SK-N-SH treated with all-trans-retinoic acid at 6 μM for 48 hours (cell line): ENCODE data around the gene FBXL13.
"Not testable (repeated sequence)": the region's sequence is repeated elsewhere in the genome, so short reads cannot be mapped to it uniquely, and the experiment has no call there.

Source experiments
- ESRRG ChIP-seq: fragments of 250-450 bp; sonication (Bioruptor Pico); IDR thresholded peaks from 2 replicates; pipeline ENCODE4 v1.6.1; 2021; ENCODE audit warnings: mild to moderate bottlenecking
- OSR1 ChIP-seq: fragments of 250-450 bp; sonication (Bioruptor Pico); IDR thresholded peaks from 2 replicates; pipeline ENCODE4 v1.8.0; 2022; ENCODE audit warnings: moderate library complexity, mild to moderate bottlenecking, inconsistent platforms
- PPARA ChIP-seq: fragments of 250-450 bp; sonication (Bioruptor Pico); IDR thresholded peaks from 2 replicates; pipeline ENCODE4 v1.5.0; 2020; ENCODE audit warnings: mild to moderate bottlenecking, borderline replicate concordance
- RARB ChIP-seq: fragments of 250-450 bp; sonication (Bioruptor Pico); IDR thresholded peaks from 2 replicates; pipeline ENCODE4 v1.8.0; 2021; ENCODE audit warnings: mild to moderate bottlenecking, moderate library complexity
- SNAI2 ChIP-seq: fragments of 250-450 bp; sonication (Bioruptor Pico); IDR thresholded peaks from 2 replicates; pipeline ENCODE4 v1.5.0; 2020; ENCODE audit warnings: mild to moderate bottlenecking, moderate library complexity
- TCF4 ChIP-seq: fragments of 250-450 bp; sonication (Bioruptor Pico); IDR thresholded peaks from 2 replicates; pipeline ENCODE4 v1.8.0; 2021; ENCODE audit warnings: mild to moderate bottlenecking, moderate library complexity, borderline replicate concordance
- ZC3H10 ChIP-seq: fragments of 250-450 bp; sonication (Bioruptor Pico); IDR thresholded peaks from 2 replicates; pipeline ENCODE4 v1.5.1; 2021; ENCODE audit warnings: mild to moderate bottlenecking, moderate library complexity
- ZFP3 ChIP-seq: fragments of 250-450 bp; sonication (Bioruptor Pico); IDR thresholded peaks from 2 replicates; pipeline ENCODE4 v1.5.0; 2020; ENCODE audit warnings: mild to moderate bottlenecking, moderate library complexity
- ZFP30 ChIP-seq: fragments of 450-650 bp; formaldehyde crosslinking; IDR thresholded peaks from 2 replicates; pipeline ENCODE4 v1.5.0; 2022; ENCODE audit warnings: mild to moderate bottlenecking, moderate library complexity
- ZNF70 ChIP-seq: fragments of 450-650 bp; formaldehyde crosslinking; IDR thresholded peaks from 2 replicates; pipeline ENCODE4 v1.5.0; 2020; ENCODE audit warnings: mild to moderate bottlenecking, moderate library complexity
- TF ChIP-seq, protein P1 (sequence below): fragments of 250-450 bp; sonication (Bioruptor Pico); IDR thresholded peaks from 2 replicates; pipeline ENCODE4 v1.8.0; 2020; ENCODE audit warnings: mild to moderate bottlenecking, moderate library complexity, borderline replicate concordance

DNA sequence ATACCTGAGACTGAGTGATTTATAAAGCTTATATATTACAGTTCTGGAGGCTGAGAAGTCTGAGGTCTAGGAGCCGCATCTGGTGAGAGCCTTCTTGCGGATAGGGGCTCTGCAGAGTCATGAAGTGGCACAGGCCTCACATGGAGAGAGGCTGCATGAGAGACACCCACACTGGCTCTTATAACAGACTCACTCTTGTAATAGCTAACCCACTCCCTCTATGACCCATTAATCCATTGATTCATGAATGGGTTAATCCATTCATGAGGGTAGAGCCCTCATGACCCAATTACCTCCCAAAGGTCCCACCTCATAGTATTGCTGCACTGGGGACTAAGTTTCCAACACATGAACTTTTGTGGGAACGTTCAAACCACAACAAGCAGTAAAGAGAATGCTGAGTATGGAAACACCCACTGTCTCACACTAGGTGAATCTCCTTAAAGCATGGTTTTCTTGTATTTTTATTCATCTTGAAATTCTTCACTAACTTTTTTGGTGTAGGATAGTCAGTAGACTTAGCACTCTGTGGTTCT is 304.9 kb downstream of the FBXL13 start:
- TF ChIP-seq SNAI2 (CRISPR knock-in tag); PPARA (CRISPR knock-in tag); OSR1 (CRISPR knock-in tag); ZFP30 (CRISPR knock-in tag); RARB (CRISPR knock-in tag); ZFP3 (CRISPR knock-in tag); TCF4 (CRISPR knock-in tag); ZNF70 (CRISPR knock-in tag); ZC3H10 (CRISPR knock-in tag); ESRRG: not testable (repeated sequence)
- TF ChIP-seq, protein P1, sequence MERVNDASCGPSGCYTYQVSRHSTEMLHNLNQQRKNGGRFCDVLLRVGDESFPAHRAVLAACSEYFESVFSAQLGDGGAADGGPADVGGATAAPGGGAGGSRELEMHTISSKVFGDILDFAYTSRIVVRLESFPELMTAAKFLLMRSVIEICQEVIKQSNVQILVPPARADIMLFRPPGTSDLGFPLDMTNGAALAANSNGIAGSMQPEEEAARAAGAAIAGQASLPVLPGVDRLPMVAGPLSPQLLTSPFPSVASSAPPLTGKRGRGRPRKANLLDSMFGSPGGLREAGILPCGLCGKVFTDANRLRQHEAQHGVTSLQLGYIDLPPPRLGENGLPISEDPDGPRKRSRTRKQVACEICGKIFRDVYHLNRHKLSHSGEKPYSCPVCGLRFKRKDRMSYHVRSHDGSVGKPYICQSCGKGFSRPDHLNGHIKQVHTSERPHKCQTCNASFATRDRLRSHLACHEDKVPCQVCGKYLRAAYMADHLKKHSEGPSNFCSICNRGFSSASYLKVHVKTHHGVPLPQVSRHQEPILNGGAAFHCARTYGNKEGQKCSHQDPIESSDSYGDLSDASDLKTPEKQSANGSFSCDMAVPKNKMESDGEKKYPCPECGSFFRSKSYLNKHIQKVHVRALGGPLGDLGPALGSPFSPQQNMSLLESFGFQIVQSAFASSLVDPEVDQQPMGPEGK (CRISPR knock-in tag), result not testable (repeated sequence)
